BLaER1 treated with 17β-estradiol and CSF1 and Interleukin-3, amounts not matched to agents 10 nM and 100 nM (cell line): ENCODE data around the gene MAS1.
"Not testable (repeated sequence)": the region's sequence is repeated elsewhere in the genome, so short reads cannot be mapped to it uniquely, and the experiment has no call there.

Experiments
- H3K27ac ChIP-seq, 11 experiments: shearing (Covaris generic); formaldehyde crosslinking; 2 replicates each; pipeline ENCODE4 v1.8.1; 2022
- H3K27me3 ChIP-seq, 11 experiments: shearing (Covaris generic); formaldehyde crosslinking; 2 replicates each; pipeline ENCODE4 v1.8.1; 2022
- H3K36me3 ChIP-seq, 11 experiments: shearing (Covaris generic); formaldehyde crosslinking; 2 replicates each; pipeline ENCODE4 v1.8.1; 2022
- H3K4me1 ChIP-seq, 10 experiments: shearing (Covaris generic); formaldehyde crosslinking; 2 replicates each; pipeline ENCODE4 v1.8.1; 2022
- H3K4me2 ChIP-seq, 11 experiments: shearing (Covaris generic); formaldehyde crosslinking; 2 replicates each; pipeline ENCODE4 v1.8.1; 2022
- H3K4me3 ChIP-seq, 10 experiments: shearing (Covaris generic); formaldehyde crosslinking; 2 replicates each; pipeline ENCODE4 v1.8.1; 2022
- H3K9ac ChIP-seq, 11 experiments: shearing (Covaris generic); formaldehyde crosslinking; 2 replicates each; pipeline ENCODE4 v1.8.1; 2022
- H3K9me3 ChIP-seq, 11 experiments: shearing (Covaris generic); formaldehyde crosslinking; replicated peaks in 1 of 11; 2 replicates each; pipeline ENCODE4 v1.8.1; 2022
- H4K20me1 ChIP-seq, 11 experiments: shearing (Covaris generic); formaldehyde crosslinking; 2 replicates each; pipeline ENCODE4 v1.8.1; 2022
- Cebpa-rat ChIP-seq, 11 experiments: shearing (Covaris generic); IDR thresholded peaks; 2 replicates each; pipeline ENCODE4 v1.8.1; 2022

Gene MAS1

GRCh38 chr6:159890792-159891191 lies at the start of gene MAS1:
Gene MAS1, plus strand, starts transcription at chr6:159890988. Its CDS starts 15,968 bp downstream, at chr6:159906956.
- Histone ChIP-seq H3K4me2 (no peak within 1 kb of the TSS), H3K4me1 (no peaks in the 10 kb centered on the region), H3K9me3 (no peaks in the 10 kb centered on the region), H3K4me3 (no peak within 1 kb of the TSS), H3K27me3 (no peaks in the 10 kb centered on the region), H4K20me1 (no peaks in the 10 kb centered on the region), H3K9ac (no peak within 1 kb of the TSS), H3K36me3 (no peaks in the 10 kb centered on the region), H3K27ac (no peak within 1 kb of the TSS)
- TF ChIP-seq Cebpa-rat (IDR thresholded peaks at IDR 0.05): no peak

- H3K9me3 ChIP-seq: peaks cover 0 to 9% (median 0%) of the 10 kb centered on the region in 11 experiments; a peak in 5 of 22 replicates
These were observed 48.8 kb upstream of the MAS1 start for GRCh38 chr6:159842035-159842434.

GRCh38 chr6:159844737-159845645 lies 45.8 kb upstream of the MAS1 start:
- Histone ChIP-seq H3K27ac (no peak overlapping the region), H3K4me3 (no peak overlapping the region), H3K9me3 (peaks cover 27 to 39% (median 30%) of the 10 kb centered on the region in 11 experiments), H3K4me1 (peaks cover 0 to 18% (median 7%) of the 10 kb centered on the region in 10 experiments; a peak in 8 of 20 replicates), H3K4me2 (0 out of 22 replicates have a peak overlapping the region, but pooled peaks of 1 of the 11 experiments have one; percentile 7), H3K27me3 (no peaks in the 10 kb centered on the region), H4K20me1 (no peaks in the 10 kb centered on the region), H3K36me3 (peaks cover 0 to 4% (median 0%) of the 10 kb centered on the region in 11 experiments; a peak in 1 of 22 replicates), H3K9ac (no peak overlapping the region)
- TF ChIP-seq Cebpa-rat (IDR thresholded peaks at IDR 0.05): no peak

More at GRCh38 chr6:159842035-159842434, 48.8 kb upstream of the MAS1 start:
- Histone ChIP-seq H3K27me3 (no peaks in the 10 kb centered on the region), H3K4me2 (peak overlapping the region in 1 of 11 experiments; percentile 18; a peak in 4 of 22 replicates), H3K27ac (no peak overlapping the region), H3K9ac (no peak overlapping the region), H3K36me3 (no peaks in the 10 kb centered on the region), H3K4me1 (peaks cover 6 to 24% (median 14%) of the 10 kb centered on the region in 10 experiments), H4K20me1 (no peaks in the 10 kb centered on the region), H3K4me3 (no peak overlapping the region)
- no peak for TF ChIP-seq Cebpa-rat (IDR thresholded peaks at IDR 0.05)

GRCh38 chr6:159848552-159848951 lies 42.2 kb upstream of the MAS1 start:
- Histone ChIP-seq H3K9me3 (peaks cover 31 to 41% (median 32%) of the 10 kb centered on the region in 11 experiments), H3K4me1 (peaks cover 0 to 13% (median 8%) of the 10 kb centered on the region in 10 experiments; a peak in 11 of 20 replicates)
- H3K27ac ChIP-seq, H3K27me3 ChIP-seq, H3K4me2 ChIP-seq, H3K36me3 ChIP-seq, H4K20me1 ChIP-seq, H3K4me3 ChIP-seq, H3K9ac ChIP-seq: not testable (repeated sequence)

- not testable (repeated sequence) for H3K27ac ChIP-seq, H3K27me3 ChIP-seq, H3K4me2 ChIP-seq, H3K4me3 ChIP-seq, H4K20me1 ChIP-seq, H3K9ac ChIP-seq, H3K36me3 ChIP-seq
- peaks cover 0 to 22% (median 6%) of the 10 kb centered on the region in 10 experiments; a peak in 10 of 20 replicates for H3K4me1 ChIP-seq
- peaks cover 31 to 41% (median 32%) of the 10 kb centered on the region in 11 experiments for H3K9me3 ChIP-seq
These were observed 40.9 kb upstream of the MAS1 start for GRCh38 chr6:159849851-159850250.

- H3K36me3 ChIP-seq: peaks cover 0 to 4% (median 0%) of the 10 kb centered on the region in 11 experiments; a peak in 1 of 22 replicates
- TF ChIP-seq Cebpa-rat (IDR thresholded peaks at IDR 0.05): no peak
- H3K9ac ChIP-seq: 0 out of 22 replicates have a peak overlapping the region, but pooled peaks of 1 of the 11 experiments have one; percentile 23
- H3K4me2 ChIP-seq: peak overlapping the region in 3 of 11 experiments; percentile 1 to 57 (median 56); a peak in 5 of 22 replicates
- H4K20me1 ChIP-seq: no peaks in the 10 kb centered on the region
- H3K4me3 ChIP-seq: no peak overlapping the region
- H3K27me3 ChIP-seq: no peaks in the 10 kb centered on the region
- H3K4me1 ChIP-seq: peaks cover 0 to 37% (median 9%) of the 10 kb centered on the region in 10 experiments; a peak in 10 of 20 replicates
- no peak overlapping the region for H3K27ac ChIP-seq
- H3K9me3 ChIP-seq: peaks cover 23 to 38% (median 34%) of the 10 kb centered on the region in 11 experiments
These were observed 37.9 kb upstream of the MAS1 start for GRCh38 chr6:159852877-159853276.

GRCh38 chr6:159853754-159854153 lies 37.0 kb upstream of the MAS1 start:
- Histone ChIP-seq H3K9me3 (peaks cover 14 to 33% (median 25%) of the 10 kb centered on the region in 11 experiments), H3K36me3 (peaks cover 0 to 4% (median 0%) of the 10 kb centered on the region in 11 experiments; a peak in 1 of 22 replicates), H3K4me1 (peaks cover 0 to 37% (median 9%) of the 10 kb centered on the region in 10 experiments; a peak in 10 of 20 replicates), H3K4me3 (no peak overlapping the region), H3K27ac (no peak overlapping the region), H3K27me3 (no peaks in the 10 kb centered on the region), H3K4me2 (peak overlapping the region in 1 of 11 experiments; percentile 67; a peak in 2 of 22 replicates), H4K20me1 (no peaks in the 10 kb centered on the region), H3K9ac (no peak overlapping the region)
- TF ChIP-seq Cebpa-rat (IDR thresholded peaks at IDR 0.05): no peak; a peak in 1 of 22 replicates

GRCh38 chr6:159854959-159855358 lies 35.8 kb upstream of the MAS1 start:
- H3K27ac ChIP-seq: no peak overlapping the region; a peak in 1 of 22 replicates
- no peak overlapping the region for H3K4me3 ChIP-seq
- H4K20me1 ChIP-seq: no peaks in the 10 kb centered on the region
- peak overlapping the region in 5 of 11 experiments; percentile 38 to 67 (median 63); a peak in 10 of 22 replicates for H3K4me2 ChIP-seq
- H3K27me3 ChIP-seq: no peaks in the 10 kb centered on the region
- 0 out of 22 replicates have a peak, but pooled peaks of 1 of the 11 experiments have one; percentile 21 for TF ChIP-seq Cebpa-rat (IDR thresholded peaks at IDR 0.05)
- H3K9me3 ChIP-seq: peaks cover 2 to 21% (median 13%) of the 10 kb centered on the region in 11 experiments; a peak in 21 of 22 replicates
- no peak overlapping the region for H3K9ac ChIP-seq
- no peaks in the 10 kb centered on the region for H3K36me3 ChIP-seq
- H3K4me1 ChIP-seq: peaks cover 0 to 37% (median 9%) of the 10 kb centered on the region in 10 experiments; a peak in 10 of 20 replicates

- H3K9me3 ChIP-seq: peaks cover 0 to 18% (median 11%) of the 10 kb centered on the region in 11 experiments; a peak in 15 of 22 replicates
These were observed 32.5 kb upstream of the MAS1 start for GRCh38 chr6:159858259-159858658.

More at GRCh38 chr6:159858259-159858658, 32.5 kb upstream of the MAS1 start:
- H3K27ac ChIP-seq: no peak overlapping the region
- no peaks in the 10 kb centered on the region for H3K27me3 ChIP-seq
- peaks cover 17 to 57% (median 26%) of the 10 kb centered on the region in 10 experiments for H3K4me1 ChIP-seq
- no peak overlapping the region for H3K4me2 ChIP-seq
- no peak overlapping the region for H3K4me3 ChIP-seq
- no peaks in the 10 kb centered on the region for H3K36me3 ChIP-seq
- peaks cover 0 to 5% (median 0%) of the 10 kb centered on the region in 11 experiments; a peak in 2 of 22 replicates for H4K20me1 ChIP-seq
- H3K9ac ChIP-seq: no peak overlapping the region
- TF ChIP-seq Cebpa-rat (IDR thresholded peaks at IDR 0.05): no peak
